GM18520 (cell line): ENCODE measurements around the gene IQSEC3.

Source experiments
- ATAC-seq: cut with Tn5 transposase; IDR thresholded peaks from one replicate; pipeline ENCODE4 v1.9.1; 2021; ENCODE audit not compliant: unreplicated experiment

The IQSEC3 gene

GRCh38 chr12:195951-196350 lies 129.4 kb downstream of the IQSEC3 start:
- ATAC-seq, result no peak

GRCh38 chr12:196436-196835 lies 129.9 kb downstream of the IQSEC3 start:
- ATAC-seq, result no peak

GRCh38 chr12:197347-197746 lies 130.8 kb downstream of the IQSEC3 start:
- no peak for ATAC-seq

GRCh38 chr12:197911-198695 lies 131.5 kb downstream of the IQSEC3 start:
- no peak for ATAC-seq

- no peak for ATAC-seq
Measured at GRCh38 chr12:198705-199104, 132.1 kb downstream of the IQSEC3 start.

- ATAC-seq, result no peak
Measured at GRCh38 chr12:201361-201760, 134.8 kb downstream of the IQSEC3 start.

- no peak for ATAC-seq
Measured at GRCh38 chr12:202081-202731, 135.6 kb downstream of the IQSEC3 start.

- no peak for ATAC-seq
Measured at GRCh38 chr12:203074-203461, 136.5 kb downstream of the IQSEC3 start.

- no peak for ATAC-seq
Measured at GRCh38 chr12:203462-204260, 137.1 kb downstream of the IQSEC3 start.

- no peak for ATAC-seq
Measured at GRCh38 chr12:204261-204678, 137.7 kb downstream of the IQSEC3 start.

GRCh38 chr12:205026-205425 lies 138.5 kb downstream of the IQSEC3 start:
- ATAC-seq, result no peak

GRCh38 chr12:206746-207440 lies 140.3 kb downstream of the IQSEC3 start:
- no peak for ATAC-seq

GRCh38 chr12:207804-208203 lies 141.2 kb downstream of the IQSEC3 start:
- no peak for ATAC-seq

GRCh38 chr12:208813-209212 lies 142.2 kb downstream of the IQSEC3 start:
- no peak for ATAC-seq

GRCh38 chr12:209246-209645 lies 142.7 kb downstream of the IQSEC3 start:
- ATAC-seq, result no peak

GRCh38 chr12:209851-210250 lies 143.3 kb downstream of the IQSEC3 start:
- no peak for ATAC-seq

GRCh38 chr12:210277-211141 lies 143.9 kb downstream of the IQSEC3 start:
- no peak for ATAC-seq

GRCh38 chr12:211142-211465 lies 144.5 kb downstream of the IQSEC3 start:
- ATAC-seq, result no peak

GRCh38 chr12:211639-212414 lies 145.3 kb downstream of the IQSEC3 start:
- no peak for ATAC-seq

GRCh38 chr12:212415-212714 lies 145.8 kb downstream of the IQSEC3 start:
- ATAC-seq, result no peak
